Liver (tissue), 9 donors: ENCODE data around the gene PARP14. TPM values are rescaled to one million over a fixed set of nuclear protein-coding genes. Genes with fewer than 3 reads are reported as not detected.

Experiments
- DNase-seq: peaks from one replicate; pipeline ENCODE4 v3.0.0-alpha.2; 2017; ENCODE audit warnings: low spot score
- H3K27ac ChIP-seq, 2 donors: one replicate each; pipeline ENCODE4 v1.7.0; 2013; ENCODE audit warnings: inconsistent platforms in 2 of 2, low read length in 2 of 2, control low read depth in 1 of 2, low read depth in 1 of 2, mild to moderate bottlenecking in 1 of 2
- H3K27me3 ChIP-seq, 4 donors: one replicate each; pipeline versions ENCODE4 v1.6.1 to v1.7.0; 2013; ENCODE audit warnings: low read length in 3 of 4, inconsistent platforms in 1 of 4, mild to moderate bottlenecking in 1 of 4, moderate library complexity in 1 of 4; ENCODE audit not compliant: control insufficient read depth in 4 of 4, insufficient read depth in 4 of 4
- H3K36me3 ChIP-seq, 4 donors: one replicate each; pipeline versions ENCODE4 v1.6.1 to v1.7.0; 2013; ENCODE audit warnings: low read length in 3 of 4, mild to moderate bottlenecking in 3 of 4, low read depth in 1 of 4, moderate library complexity in 1 of 4; ENCODE audit not compliant: control insufficient read depth in 4 of 4, insufficient read depth in 3 of 4
- H3K4me1 ChIP-seq, 4 donors: one replicate each; pipeline versions ENCODE4 v1.6.1 to v1.7.0; 2013; ENCODE audit warnings: low read length in 3 of 4, mild to moderate bottlenecking in 3 of 4, moderate library complexity in 1 of 4; ENCODE audit not compliant: control insufficient read depth in 4 of 4, insufficient read depth in 4 of 4
- H3K4me3 ChIP-seq, 3 donors: one replicate each; pipeline versions ENCODE4 v1.6.1 to v1.7.0; 2013; ENCODE audit warnings: low read length in 3 of 3, control low read depth in 1 of 3, low read depth in 1 of 3, mild to moderate bottlenecking in 1 of 3
- H3K9ac ChIP-seq, 2 donors: one replicate each; pipeline ENCODE4 v1.7.0; 2013; ENCODE audit warnings: low read length in 2 of 2, mild to moderate bottlenecking in 2 of 2, moderate library complexity in 2 of 2, control low read depth in 1 of 2, low read depth in 1 of 2
- H3K9me3 ChIP-seq, 4 donors: one replicate each; pipeline versions ENCODE4 v1.6.1 to v1.7.0; 2013; ENCODE audit warnings: low read length in 3 of 4; ENCODE audit not compliant: control insufficient read depth in 4 of 4
- CTCF ChIP-seq: fragments of 150-350 bp; IDR thresholded peaks from 2 replicates; pipeline ENCODE4 v1.5.1; 2017; ENCODE audit warnings: improper control_type of control experiment, low read depth, low read length; ENCODE audit not compliant: missing input control
- EGR1 ChIP-seq, 2 donors: IDR thresholded peaks; 2 replicates each; pipeline ENCODE4 v1.6.1; 2016 to 2018; ENCODE audit warnings: antibody characterized with exemption in 2 of 2, low read depth in 2 of 2
- FOXA1 ChIP-seq: IDR thresholded peaks from 2 replicates; pipeline ENCODE4 v1.6.1; 2016; ENCODE audit warnings: antibody characterized with exemption
- FOXA2 ChIP-seq: IDR thresholded peaks from 2 replicates; pipeline ENCODE4 v1.6.1; 2016; ENCODE audit warnings: antibody characterized with exemption
- GABPA ChIP-seq, 2 donors: IDR thresholded peaks in 1 of 2; conservative IDR thresholded peaks in 1 of 2; 2 replicates each; pipeline ENCODE4 v1.6.1; 2016; ENCODE audit warnings: antibody characterized with exemption in 2 of 2, mild to moderate bottlenecking in 1 of 2, moderate library complexity in 1 of 2
- HNF4A ChIP-seq, 2 donors: conservative IDR thresholded peaks; 2 replicates each; pipeline ENCODE4 v1.6.1; 2016; ENCODE audit warnings: antibody characterized with exemption in 2 of 2, mild to moderate bottlenecking in 2 of 2
- HNF4G ChIP-seq: IDR thresholded peaks from 2 replicates; pipeline ENCODE4 v1.6.1; 2016; ENCODE audit warnings: antibody characterized with exemption
- JUND ChIP-seq, 2 donors: IDR thresholded peaks; 2 replicates each; pipeline ENCODE4 v1.6.1; 2016; ENCODE audit warnings: antibody characterized with exemption in 2 of 2
- NR2F2 ChIP-seq: IDR thresholded peaks from 2 replicates; pipeline ENCODE4 v1.6.1; 2016; ENCODE audit warnings: antibody characterized with exemption
- RAD21 ChIP-seq, 2 donors: IDR thresholded peaks; 2 replicates each; pipeline ENCODE4 v1.6.1; 2016; ENCODE audit warnings: antibody characterized with exemption in 2 of 2, mild to moderate bottlenecking in 2 of 2
- RXRA ChIP-seq, 2 donors: IDR thresholded peaks; 2 replicates each; pipeline ENCODE4 v1.6.1; 2017 to 2018; ENCODE audit warnings: antibody characterized with exemption in 2 of 2, mild to moderate bottlenecking in 1 of 2
- SP1 ChIP-seq: IDR thresholded peaks from 2 replicates; pipeline ENCODE4 v1.6.1; 2018; ENCODE audit warnings: antibody characterized with exemption, mild to moderate bottlenecking
- TAF1 ChIP-seq: conservative IDR thresholded peaks from 2 replicates; pipeline ENCODE4 v1.6.1; 2016; ENCODE audit warnings: antibody characterized with exemption, mild to moderate bottlenecking
- YY1 ChIP-seq: IDR thresholded peaks from 2 replicates; pipeline ENCODE4 v1.6.1; 2016; ENCODE audit warnings: antibody characterized with exemption, mild to moderate bottlenecking
- WGBS: extraction: QIAGEN DNeasy Blood & Tissue Kit; methylation state at CpG from one replicate; pipeline ENCODE4 v1.1.7; 2013; 5-methylcytosine and 5-hydroxymethylcytosine counted together
- polyA plus RNA-seq, 2 donors: library from polyadenylated mRNA; stranded (reverse) in 1 of 2; unstranded in 1 of 2; fragments of 200-250 nt in 1 of 2; fragments of >200 nt in 1 of 2; fragmentation: Nextera tagmentation in 1 of 2; extraction: Ambion mirVana in 1 of 2; gene quantifications; one replicate each; pipeline versions ENCODE4 v1.2.1 to v1.2.3, GENCODE V29; 2013 to 2015
- total RNA-seq, 2 donors: library from RNA; depleted of rRNA; stranded (reverse); fragments of >200 nt; gene quantifications; one replicate each; pipeline ENCODE4 v1.2.3, GENCODE V29; 2014
- TF ChIP-seq, protein P1 (sequence below): IDR thresholded peaks from 2 replicates; pipeline ENCODE4 v1.6.1; 2016; ENCODE audit warnings: antibody characterized with exemption
- TF ChIP-seq, protein P2 (sequence below): IDR thresholded peaks from 2 replicates; pipeline ENCODE4 v1.6.1; 2016; ENCODE audit warnings: antibody characterized with exemption, mild to moderate bottlenecking
- TF ChIP-seq, protein P3 (sequence below): IDR thresholded peaks from 2 replicates; pipeline ENCODE4 v1.6.1; 2016; ENCODE audit warnings: antibody characterized with exemption
- donor health status: healthy.
- donor health status: healthy.
- donor health status: healthy.
- donor health status: healthy.
- donor health status: healthy.

The PARP14 gene
- total and polyA plus RNA-seq, 4 donors: 13.1 to 79.7 (median 23.4) TPM

GRCh38 chr3:122777563-122777962 lies 96.9 kb downstream of the PARP14 start:
- DNase-seq: no peak
- Histone ChIP-seq H3K9ac (no peak overlapping the region), H3K27me3 (no peaks in the 10 kb centered on the region), H3K9me3 (no peaks in the 10 kb centered on the region), H3K27ac (no peak overlapping the region), H3K36me3 (no peaks in the 10 kb centered on the region), H3K4me1 (no peaks in the 10 kb centered on the region), H3K4me3 (no peak overlapping the region)
- 90% methylated on average over 3 of the region's 3 CpGs for WGBS
- TF ChIP-seq EGR1 (IDR thresholded peaks at IDR 0.05; ENCODE audit: low read depth in 2 of 2) (no peak), RAD21 (IDR thresholded peaks at IDR 0.05) (no peak), YY1 (no peak), RXRA (IDR thresholded peaks at IDR 0.05) (no peak), FOXA2 (no peak), SP1 (no peak), HNF4A (conservative IDR thresholded peaks at IDR 0.05) (no peak), HNF4G (no peak), NR2F2 (no peak), FOXA1 (no peak), GABPA (IDR thresholded peaks at IDR 0.05 in 1 of 2, conservative IDR thresholded peaks at IDR 0.05 in 1 of 2) (no peak), CTCF (no peak), JUND (IDR thresholded peaks at IDR 0.05) (no peak), TAF1 (no peak)
- TF ChIP-seq, protein P1, sequence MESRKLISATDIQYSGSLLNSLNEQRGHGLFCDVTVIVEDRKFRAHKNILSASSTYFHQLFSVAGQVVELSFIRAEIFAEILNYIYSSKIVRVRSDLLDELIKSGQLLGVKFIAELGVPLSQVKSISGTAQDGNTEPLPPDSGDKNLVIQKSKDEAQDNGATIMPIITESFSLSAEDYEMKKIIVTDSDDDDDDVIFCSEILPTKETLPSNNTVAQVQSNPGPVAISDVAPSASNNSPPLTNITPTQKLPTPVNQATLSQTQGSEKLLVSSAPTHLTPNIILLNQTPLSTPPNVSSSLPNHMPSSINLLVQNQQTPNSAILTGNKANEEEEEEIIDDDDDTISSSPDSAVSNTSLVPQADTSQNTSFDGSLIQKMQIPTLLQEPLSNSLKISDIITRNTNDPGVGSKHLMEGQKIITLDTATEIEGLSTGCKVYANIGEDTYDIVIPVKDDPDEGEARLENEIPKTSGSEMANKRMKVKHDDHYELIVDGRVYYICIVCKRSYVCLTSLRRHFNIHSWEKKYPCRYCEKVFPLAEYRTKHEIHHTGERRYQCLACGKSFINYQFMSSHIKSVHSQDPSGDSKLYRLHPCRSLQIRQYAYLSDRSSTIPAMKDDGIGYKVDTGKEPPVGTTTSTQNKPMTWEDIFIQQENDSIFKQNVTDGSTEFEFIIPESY: no peak
- TF ChIP-seq, protein P2, sequence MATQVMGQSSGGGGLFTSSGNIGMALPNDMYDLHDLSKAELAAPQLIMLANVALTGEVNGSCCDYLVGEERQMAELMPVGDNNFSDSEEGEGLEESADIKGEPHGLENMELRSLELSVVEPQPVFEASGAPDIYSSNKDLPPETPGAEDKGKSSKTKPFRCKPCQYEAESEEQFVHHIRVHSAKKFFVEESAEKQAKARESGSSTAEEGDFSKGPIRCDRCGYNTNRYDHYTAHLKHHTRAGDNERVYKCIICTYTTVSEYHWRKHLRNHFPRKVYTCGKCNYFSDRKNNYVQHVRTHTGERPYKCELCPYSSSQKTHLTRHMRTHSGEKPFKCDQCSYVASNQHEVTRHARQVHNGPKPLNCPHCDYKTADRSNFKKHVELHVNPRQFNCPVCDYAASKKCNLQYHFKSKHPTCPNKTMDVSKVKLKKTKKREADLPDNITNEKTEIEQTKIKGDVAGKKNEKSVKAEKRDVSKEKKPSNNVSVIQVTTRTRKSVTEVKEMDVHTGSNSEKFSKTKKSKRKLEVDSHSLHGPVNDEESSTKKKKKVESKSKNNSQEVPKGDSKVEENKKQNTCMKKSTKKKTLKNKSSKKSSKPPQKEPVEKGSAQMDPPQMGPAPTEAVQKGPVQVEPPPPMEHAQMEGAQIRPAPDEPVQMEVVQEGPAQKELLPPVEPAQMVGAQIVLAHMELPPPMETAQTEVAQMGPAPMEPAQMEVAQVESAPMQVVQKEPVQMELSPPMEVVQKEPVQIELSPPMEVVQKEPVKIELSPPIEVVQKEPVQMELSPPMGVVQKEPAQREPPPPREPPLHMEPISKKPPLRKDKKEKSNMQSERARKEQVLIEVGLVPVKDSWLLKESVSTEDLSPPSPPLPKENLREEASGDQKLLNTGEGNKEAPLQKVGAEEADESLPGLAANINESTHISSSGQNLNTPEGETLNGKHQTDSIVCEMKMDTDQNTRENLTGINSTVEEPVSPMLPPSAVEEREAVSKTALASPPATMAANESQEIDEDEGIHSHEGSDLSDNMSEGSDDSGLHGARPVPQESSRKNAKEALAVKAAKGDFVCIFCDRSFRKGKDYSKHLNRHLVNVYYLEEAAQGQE: no peak
- TF ChIP-seq, protein P3, sequence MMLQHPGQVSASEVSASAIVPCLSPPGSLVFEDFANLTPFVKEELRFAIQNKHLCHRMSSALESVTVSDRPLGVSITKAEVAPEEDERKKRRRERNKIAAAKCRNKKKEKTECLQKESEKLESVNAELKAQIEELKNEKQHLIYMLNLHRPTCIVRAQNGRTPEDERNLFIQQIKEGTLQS: no peak

Other genes with a start within 250 kb of the PARP14 start
- 10 to 100 TPM; 23.7 to 42.0 TPM for gene KPNA1, start 165.9 kb upstream of the PARP14 start, total RNA-seq
- 10 to 100 TPM; 20.7 to 23.3 TPM for gene KPNA1, start 165.9 kb upstream of the PARP14 start, polyA plus RNA-seq
- gene PARP9, start 116.5 kb upstream of the PARP14 start, total RNA-seq: 10 to 100 TPM; 39.3 to 74.0 TPM
- 10 to 100 TPM; 34.8 to 58.6 TPM for gene PARP9, start 116.5 kb upstream of the PARP14 start, polyA plus RNA-seq
- gene DTX3L, start 116.5 kb upstream of the PARP14 start, total RNA-seq: 10 to 100 TPM; 29.4 to 44.5 TPM
- 10 to 100 TPM; 16.9 to 17.6 TPM for gene DTX3L, start 116.5 kb upstream of the PARP14 start, polyA plus RNA-seq
- gene PARP15, start 103.2 kb upstream of the PARP14 start, total RNA-seq: 1 to 10 TPM; 2.8 to 3.3 TPM
- gene PARP15, start 103.2 kb upstream of the PARP14 start, polyA plus RNA-seq: 1 to 10 TPM in 1 of 2 donors, under 1 TPM in 1; 0.28 to 2.1 TPM
- 1 to 10 TPM; 3.7 to 5.3 TPM for gene HSPBAP1, start 113.0 kb downstream of the PARP14 start, total RNA-seq
- 1 to 10 TPM; 2.2 to 4.2 TPM for gene HSPBAP1, start 113.0 kb downstream of the PARP14 start, polyA plus RNA-seq
- 10 to 100 TPM in 1 of 2 donors, 1 to 10 TPM in 1; 7.7 to 11.1 TPM for gene SLC49A4, start 114.2 kb downstream of the PARP14 start, total RNA-seq
- 1 to 10 TPM; 3.3 to 5.0 TPM for gene SLC49A4, start 114.2 kb downstream of the PARP14 start, polyA plus RNA-seq